ENCODE results near the gene CEP89. TPM values are rescaled to one million over a fixed set of nuclear protein-coding genes. Genes with fewer than 3 reads are reported as not detected.

Gene CEP89
- total and polyA plus RNA-seq, 10 donors = 5.9 to 16.0 (median 10.7) TPM

DNA sequence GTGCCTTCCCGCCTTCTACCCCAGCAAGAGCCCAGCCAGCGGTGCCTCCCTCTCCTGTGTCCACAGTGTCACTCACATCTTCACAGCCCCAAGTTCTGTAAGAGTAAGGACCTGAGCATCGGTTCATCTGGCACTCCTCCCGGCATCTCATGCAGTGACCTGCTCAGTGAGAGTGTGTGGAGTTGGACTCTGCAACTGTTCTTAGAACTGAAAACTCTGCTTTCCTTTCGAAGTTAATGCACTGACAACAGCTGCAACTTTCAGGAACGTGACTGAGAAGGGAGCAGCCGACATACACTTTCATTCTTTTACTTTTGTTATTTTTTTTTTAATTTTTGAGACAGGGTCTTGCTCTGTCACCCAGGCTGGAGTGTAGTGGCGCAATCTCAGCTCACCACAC, 41.2 kb downstream of the CEP89 start:
- H3K4me3 ChIP-seq = no peak overlapping the region
- no peaks in the 10 kb centered on the region for H3K27me3 ChIP-seq (replicated peaks in 1 of 7)
- no peaks in the 10 kb centered on the region for H3K4me1 ChIP-seq
- WGBS, 5 donors = 93 to 98% (median 97%) methylated on average over 8 of the region's 8 CpGs
- no peak overlapping the region for H3K27ac ChIP-seq
- no peak for DNase-seq
- TF ChIP-seq POLR2A (IDR thresholded peaks at IDR 0.05) (no peak), POLR2AphosphoS5 (IDR thresholded peaks at IDR 0.05) (no peak)
- TF ChIP-seq, protein P1, sequence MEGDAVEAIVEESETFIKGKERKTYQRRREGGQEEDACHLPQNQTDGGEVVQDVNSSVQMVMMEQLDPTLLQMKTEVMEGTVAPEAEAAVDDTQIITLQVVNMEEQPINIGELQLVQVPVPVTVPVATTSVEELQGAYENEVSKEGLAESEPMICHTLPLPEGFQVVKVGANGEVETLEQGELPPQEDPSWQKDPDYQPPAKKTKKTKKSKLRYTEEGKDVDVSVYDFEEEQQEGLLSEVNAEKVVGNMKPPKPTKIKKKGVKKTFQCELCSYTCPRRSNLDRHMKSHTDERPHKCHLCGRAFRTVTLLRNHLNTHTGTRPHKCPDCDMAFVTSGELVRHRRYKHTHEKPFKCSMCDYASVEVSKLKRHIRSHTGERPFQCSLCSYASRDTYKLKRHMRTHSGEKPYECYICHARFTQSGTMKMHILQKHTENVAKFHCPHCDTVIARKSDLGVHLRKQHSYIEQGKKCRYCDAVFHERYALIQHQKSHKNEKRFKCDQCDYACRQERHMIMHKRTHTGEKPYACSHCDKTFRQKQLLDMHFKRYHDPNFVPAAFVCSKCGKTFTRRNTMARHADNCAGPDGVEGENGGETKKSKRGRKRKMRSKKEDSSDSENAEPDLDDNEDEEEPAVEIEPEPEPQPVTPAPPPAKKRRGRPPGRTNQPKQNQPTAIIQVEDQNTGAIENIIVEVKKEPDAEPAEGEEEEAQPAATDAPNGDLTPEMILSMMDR (IDR thresholded peaks at IDR 0.05 in 8 of 11, conservative IDR thresholded peaks at IDR 0.05 in 3 of 11) = no peak
- peaks cover 0 to 97% (median 45%) of the 10 kb centered on the region in 6 donors for H3K36me3 ChIP-seq
- intact Hi-C loops (cut with DNase I; ENCODE audit: low total_unique reads) = no loop called here
- H3K9me3 ChIP-seq = peaks cover 0 to 21% (median 16%) of the 10 kb centered on the region in 8 donors

DNA sequence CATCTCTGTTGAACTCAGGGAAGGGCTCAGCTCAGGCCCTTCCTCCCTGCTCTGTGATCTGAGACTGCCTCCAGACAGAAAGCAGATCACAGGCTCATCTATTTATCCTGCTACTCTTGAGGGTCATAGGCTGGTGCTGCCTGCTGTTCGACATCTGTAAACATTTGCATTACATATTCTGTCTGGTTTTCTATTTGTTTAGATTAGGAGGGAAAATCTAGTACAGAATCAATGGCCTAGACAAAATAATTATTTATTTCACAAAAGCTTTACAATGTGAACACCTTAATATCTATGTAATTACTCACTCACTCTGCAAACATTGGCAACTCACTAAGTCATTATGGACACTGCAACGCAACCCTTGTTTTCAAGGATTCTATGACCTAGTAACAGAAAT, 43.0 kb downstream of the CEP89 start:
- TF ChIP-seq POLR2AphosphoS5 (IDR thresholded peaks at IDR 0.05) (no peak), POLR2A (IDR thresholded peaks at IDR 0.05) (no peak)
- TF ChIP-seq, protein P1 (IDR thresholded peaks at IDR 0.05 in 8 of 11, conservative IDR thresholded peaks at IDR 0.05 in 3 of 11) = no peak
- H3K4me1 ChIP-seq = no peaks in the 10 kb centered on the region
- DNase-seq = no peak
- intact Hi-C loops (cut with DNase I; ENCODE audit: low total_unique reads) = no loop called here
- peaks cover 0 to 21% (median 16%) of the 10 kb centered on the region in 8 donors for H3K9me3 ChIP-seq
- no peak overlapping the region for H3K27ac ChIP-seq
- WGBS, 5 donors = 93 to 100% (median 99%) methylated on average over 2 of the region's 2 CpGs
- no peaks in the 10 kb centered on the region for H3K27me3 ChIP-seq (replicated peaks in 1 of 7)
- peaks cover 0 to 97% (median 57%) of the 10 kb centered on the region in 6 donors for H3K36me3 ChIP-seq
- H3K4me3 ChIP-seq = no peak overlapping the region

DNA sequence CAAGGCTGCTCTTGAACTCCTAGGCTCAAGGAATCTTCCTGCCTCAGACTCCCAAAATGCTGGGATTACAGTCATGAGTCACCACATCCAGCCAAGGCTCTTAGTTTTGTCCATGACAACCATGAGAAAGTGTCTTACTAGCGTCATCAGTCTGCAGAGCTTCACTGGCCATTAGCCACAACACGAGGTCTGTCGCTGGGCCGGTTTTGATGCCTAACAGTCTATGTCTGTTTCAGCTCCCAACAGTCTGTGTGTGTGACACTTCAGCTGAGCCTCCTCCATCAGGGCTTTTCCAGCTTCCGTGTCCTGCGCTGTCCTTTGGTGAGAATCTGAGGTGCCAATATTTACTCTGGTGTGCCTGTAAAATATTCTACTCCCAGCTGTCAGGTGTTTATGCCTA, 47.6 kb downstream of the CEP89 start:
- 88 to 98% (median 96%) methylated on average over 6 of the region's 6 CpGs for WGBS, 5 donors
- H3K36me3 ChIP-seq = peaks cover 0 to 95% (median 45%) of the 10 kb centered on the region in 6 donors
- TF ChIP-seq, protein P1 (IDR thresholded peaks at IDR 0.05 in 8 of 11, conservative IDR thresholded peaks at IDR 0.05 in 3 of 11) = no peak
- no peak for TF ChIP-seq POLR2AphosphoS5 (IDR thresholded peaks at IDR 0.05)
- no peak for DNase-seq
- no peak overlapping the region for H3K4me3 ChIP-seq
- no peaks in the 10 kb centered on the region for H3K4me1 ChIP-seq
- peaks cover 0 to 20% (median 16%) of the 10 kb centered on the region in 8 donors for H3K9me3 ChIP-seq
- intact Hi-C loops (cut with DNase I; ENCODE audit: low total_unique reads) = no loop called here
- H3K27me3 ChIP-seq (replicated peaks in 1 of 7) = no peaks in the 10 kb centered on the region
- no peak overlapping the region for H3K27ac ChIP-seq

DNA sequence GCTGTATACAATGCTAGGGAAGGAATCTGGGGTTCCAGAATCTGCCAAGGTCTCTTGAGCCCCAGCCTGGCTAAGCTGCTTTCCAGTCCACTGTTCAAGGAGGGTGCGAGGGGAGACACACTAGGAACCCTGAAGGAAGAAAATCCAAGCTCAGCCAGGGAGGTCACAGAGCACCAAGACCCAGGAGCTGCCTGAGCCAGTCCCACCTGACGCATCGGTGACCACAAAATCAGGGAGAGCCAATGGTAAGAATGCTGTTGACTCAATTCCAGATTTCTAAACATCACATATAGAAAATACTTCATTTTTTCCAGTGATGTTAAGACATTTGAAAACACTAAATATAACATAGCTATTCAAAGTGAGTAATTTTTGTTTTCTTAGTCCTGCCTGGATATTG, 50.1 kb downstream of the CEP89 start:
- Histone ChIP-seq H3K27ac (no peak overlapping the region), H3K9me3 (no peaks in the 10 kb centered on the region), H3K4me3 (no peak overlapping the region), H3K27me3 (replicated peaks in 1 of 7) (no peaks in the 10 kb centered on the region), H3K4me1 (peaks cover 0 to 4% (median 0%) of the 10 kb centered on the region in 6 donors), H3K36me3 (peaks cover 0 to 93% (median 40%) of the 10 kb centered on the region in 6 donors)
- TF ChIP-seq POLR2A (IDR thresholded peaks at IDR 0.05) = no peak
- no peak for DNase-seq
- 89 to 98% (median 94%) methylated on average over 3 of the region's 3 CpGs for WGBS, 5 donors
- intact Hi-C loops (cut with DNase I; ENCODE audit: low total_unique reads) = no loop called here

DNA sequence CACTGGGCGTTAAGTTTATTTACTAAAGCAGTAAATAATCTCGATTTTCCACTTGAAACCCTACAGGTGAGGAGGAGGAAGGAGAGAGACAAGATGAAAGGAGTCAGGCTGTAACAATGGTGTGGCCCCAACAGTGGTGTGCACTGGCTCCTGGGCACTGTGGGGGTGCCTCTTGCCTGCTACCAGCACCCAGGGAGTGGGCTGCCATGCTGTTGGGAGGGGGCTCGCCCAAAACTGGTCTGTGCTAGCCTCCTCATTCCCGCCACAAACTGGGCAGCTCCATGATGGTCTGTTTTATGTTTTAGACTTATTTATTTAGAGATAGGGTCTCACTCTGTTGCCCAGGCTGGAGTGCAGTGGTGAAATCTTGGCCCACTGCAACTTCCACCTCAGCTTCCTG, 52.4 kb downstream of the CEP89 start:
- Histone ChIP-seq H3K36me3 (peaks cover 0 to 93% (median 29%) of the 10 kb centered on the region in 6 donors), H3K27me3 (replicated peaks in 1 of 7) (no peaks in the 10 kb centered on the region), H3K27ac (no peak overlapping the region), H3K4me1 (peaks cover 0 to 4% (median 0%) of the 10 kb centered on the region in 6 donors), H3K9me3 (no peaks in the 10 kb centered on the region), H3K4me3 (no peak overlapping the region)
- DNase-seq = no peak
- WGBS, 5 donors = 89 to 99% (median 95%) methylated on average over 2 to 4 of the region's 4 CpGs
- intact Hi-C loops (cut with DNase I; ENCODE audit: low total_unique reads) = no loop called here
- no peak for TF ChIP-seq POLR2A (IDR thresholded peaks at IDR 0.05)
- TF ChIP-seq, protein P1 (IDR thresholded peaks at IDR 0.05 in 8 of 11, conservative IDR thresholded peaks at IDR 0.05 in 3 of 11) = no peak
